ENCODE results near the gene MEN1. TPM values are rescaled to one million over a fixed set of nuclear protein-coding genes. Genes with fewer than 3 reads are reported as not detected.

Gene MEN1
- total RNA-seq = 11.7 TPM

DNA sequence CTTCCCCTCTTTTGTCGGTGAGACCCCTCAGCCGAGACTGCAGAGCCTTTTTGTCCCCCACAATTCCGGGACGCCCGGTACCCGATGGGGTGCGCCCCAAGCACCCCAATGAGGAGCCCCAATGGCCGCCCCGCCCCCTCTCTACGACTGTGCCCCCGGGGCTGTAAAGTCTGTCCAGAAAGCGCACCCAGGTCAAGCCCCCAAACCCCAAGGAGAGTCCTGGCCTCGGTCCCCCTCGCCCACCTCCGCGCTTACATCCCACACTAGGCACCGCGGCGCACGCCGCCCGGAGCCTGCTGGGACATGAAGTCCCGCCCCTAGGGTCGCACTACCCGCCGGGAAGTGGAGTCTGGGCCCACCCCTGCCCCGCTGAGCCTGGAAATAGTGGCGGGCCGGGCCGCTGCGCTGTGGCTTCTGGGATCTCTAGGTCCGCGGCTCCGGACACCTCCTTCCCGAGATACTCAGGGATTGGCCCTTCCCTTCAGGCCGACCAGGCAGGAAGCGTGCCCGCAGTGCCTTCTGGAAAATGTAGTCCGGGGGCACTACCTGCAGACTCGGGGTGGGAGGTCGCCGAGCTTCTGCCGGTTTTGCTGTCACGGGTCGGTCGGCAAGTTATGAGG, at the start of gene MEN1:
Gene MEN1, minus strand, starts transcription at position 281 of the 620 bp plus-strand sequence. CDS start 442 bp downstream, outside the sequence.
- peak; percentile 95 for DNase-seq

DNA sequence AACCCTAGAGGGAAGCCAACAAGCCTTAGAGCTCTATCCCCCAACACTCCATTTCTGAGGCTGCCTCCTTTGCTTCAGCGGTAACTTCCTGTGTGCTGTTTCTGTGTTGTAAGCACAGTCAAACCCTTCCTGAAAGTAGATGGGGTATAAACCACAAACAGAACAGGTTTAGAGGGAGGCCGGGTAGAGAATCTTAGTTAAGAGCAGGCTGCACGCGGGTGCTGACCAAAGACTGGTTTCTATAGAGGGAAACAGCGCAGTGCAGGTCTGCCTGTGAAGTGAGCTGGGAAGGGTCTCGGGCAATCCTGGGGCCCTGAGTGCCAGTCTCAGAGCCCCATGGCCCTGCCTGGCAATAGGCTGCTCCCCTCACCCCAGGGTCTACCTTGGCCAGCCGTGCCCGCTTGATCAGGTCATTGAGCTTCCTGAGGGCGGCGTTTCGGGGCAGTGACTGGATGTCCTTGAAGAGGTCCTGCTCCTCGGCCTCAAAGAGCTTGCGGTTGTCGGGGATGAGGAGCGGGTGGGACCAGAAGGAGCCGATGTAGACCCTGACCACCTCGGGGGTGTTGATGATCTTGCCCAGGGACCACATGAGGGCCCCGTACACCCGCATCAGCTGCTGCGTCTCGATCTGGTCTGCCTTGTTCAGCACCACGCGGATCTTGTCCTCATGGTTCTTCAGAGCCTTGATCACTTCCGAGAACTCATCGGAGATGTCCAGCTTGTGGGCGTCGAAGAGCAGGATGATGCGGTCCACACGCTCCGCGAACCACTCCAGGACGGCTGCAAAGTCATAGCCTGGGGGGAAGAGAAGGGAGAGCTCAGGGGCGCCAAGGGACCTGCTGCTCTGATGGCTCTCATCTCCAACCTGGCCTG, 49.4 kb upstream of the MEN1 start:
- DNase-seq = no peak

DNA sequence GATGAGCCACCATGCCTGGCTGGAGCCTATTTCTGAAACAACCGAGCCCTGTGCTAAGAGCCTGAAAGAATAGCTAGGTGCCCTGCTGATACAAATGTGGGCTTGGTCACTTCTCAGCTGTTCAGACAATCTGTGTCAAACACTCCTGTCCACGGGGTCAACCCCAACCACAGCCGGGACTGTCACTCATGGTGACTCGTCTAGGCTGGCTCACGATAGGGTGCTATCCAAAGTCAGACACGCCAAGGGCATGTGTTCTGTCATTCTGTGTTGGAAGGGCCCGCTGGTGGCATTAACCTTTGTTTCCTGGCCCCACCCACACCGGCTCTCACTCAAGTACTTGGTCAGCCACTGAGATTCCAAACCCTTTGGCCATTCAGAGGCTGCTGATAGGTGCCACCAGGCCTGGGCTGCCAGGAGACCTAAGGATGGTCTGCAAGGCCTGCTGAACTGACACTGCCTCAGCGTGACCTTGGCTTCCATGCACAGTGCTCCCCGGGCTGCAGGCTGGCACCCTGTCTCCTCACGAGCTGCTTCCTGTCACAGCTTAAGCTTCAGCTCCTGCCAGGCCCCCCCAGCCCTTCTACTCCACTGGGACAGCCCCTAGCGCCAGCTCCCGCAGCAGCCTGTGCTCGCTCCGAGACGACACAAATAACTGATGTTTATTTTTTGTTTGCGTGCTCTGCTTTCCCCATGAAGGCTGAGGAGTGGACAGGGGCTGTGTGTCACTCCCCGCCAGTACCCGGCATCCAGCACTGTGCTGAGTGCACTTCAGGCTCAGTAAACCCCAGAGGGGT, 48.3 kb upstream of the MEN1 start:
- DNase-seq = no peak

DNA sequence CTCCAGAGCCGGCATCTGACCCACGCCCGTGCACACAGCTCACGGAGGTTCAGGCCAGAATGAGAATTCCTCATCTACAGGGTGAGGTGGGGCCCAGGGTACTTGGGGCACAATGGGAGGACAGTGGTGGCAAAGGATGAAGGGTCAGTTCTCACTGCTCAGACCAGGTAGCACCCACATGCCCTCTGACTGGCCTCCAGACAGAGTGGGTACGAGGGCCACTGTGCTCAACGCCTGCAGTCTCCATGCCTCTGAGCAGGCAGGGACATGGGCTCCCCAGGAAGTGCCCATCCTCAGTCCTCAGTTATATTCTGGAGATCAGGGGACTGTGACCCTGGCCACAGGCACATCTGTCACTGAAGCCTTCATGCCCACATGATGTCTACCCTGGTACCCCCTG, 47.1 kb upstream of the MEN1 start:
- DNase-seq = no peak

DNA sequence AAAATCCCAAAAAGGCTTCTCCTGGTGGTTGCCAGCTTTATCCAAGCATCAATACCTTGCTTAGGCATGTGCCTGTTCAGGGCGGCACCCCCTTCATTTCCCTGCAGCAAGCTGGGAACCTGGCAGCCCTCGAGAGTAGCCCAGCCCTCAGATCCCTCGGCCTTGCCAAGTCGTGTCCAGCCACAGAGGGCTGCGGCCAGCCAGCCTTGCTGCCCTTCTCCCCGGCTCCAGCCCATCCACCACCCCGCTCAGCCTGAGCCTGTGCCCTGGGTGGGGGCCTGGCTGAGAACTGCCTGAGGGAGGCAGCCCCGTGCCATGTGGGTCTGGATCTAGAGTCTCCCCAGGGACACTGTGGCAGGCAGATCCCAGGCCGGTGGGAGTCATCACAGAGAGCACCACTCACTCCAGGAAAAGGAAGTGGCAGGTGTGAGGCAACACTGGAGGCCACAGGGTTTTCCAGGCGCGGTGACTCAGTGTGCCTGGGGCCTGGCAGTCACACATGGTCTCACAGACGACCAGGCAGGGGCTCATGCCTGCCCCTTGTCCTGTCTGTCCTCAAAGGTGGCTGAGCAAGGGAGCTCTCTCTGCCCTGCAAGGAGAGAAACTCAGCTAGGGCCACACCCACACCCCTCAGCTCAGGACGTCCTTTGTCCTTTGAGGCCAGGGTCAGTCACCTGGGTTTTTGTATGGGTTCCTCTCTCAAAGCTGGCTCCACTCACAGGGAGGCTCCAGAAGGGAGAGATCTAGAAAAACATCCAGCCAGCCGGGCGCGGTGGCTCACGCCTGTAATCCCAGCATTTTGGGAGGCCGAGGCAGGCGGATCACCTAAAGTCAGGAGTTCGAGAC, 46.3 kb upstream of the MEN1 start:
- no peak for DNase-seq

DNA sequence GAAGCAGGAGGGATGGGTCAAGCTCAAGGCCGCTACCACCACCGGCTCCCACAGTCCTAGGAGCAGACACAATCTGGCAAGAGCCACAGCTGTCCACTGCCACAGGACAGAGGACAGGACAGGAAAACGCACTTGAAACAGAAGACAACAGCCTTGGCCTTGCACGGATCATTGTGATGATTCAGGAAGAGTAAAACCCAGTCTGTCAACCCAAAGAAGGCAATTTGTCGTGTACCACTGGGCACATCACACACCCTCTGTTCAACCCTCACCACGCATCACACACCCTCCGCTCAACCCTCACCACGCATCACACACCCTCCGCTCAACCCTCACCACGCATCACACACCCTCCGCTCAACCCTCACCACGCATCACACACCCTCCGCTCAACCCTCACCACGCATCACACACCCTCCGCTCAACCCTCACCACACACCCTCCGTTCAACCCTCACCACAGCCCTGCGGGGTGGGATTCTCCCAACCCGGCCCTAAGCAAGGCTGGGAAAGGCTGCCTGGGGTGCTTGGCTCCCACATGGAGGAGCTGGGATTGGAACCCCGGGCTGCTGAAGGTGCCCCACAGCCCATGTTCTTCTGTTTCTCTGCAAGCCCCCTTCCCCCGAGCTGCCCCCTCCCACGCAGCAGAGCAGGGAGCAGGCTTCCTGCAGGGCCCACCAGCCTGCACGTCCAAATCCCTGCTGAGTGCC, 45.4 kb upstream of the MEN1 start:
- DNase-seq = no peak

DNA sequence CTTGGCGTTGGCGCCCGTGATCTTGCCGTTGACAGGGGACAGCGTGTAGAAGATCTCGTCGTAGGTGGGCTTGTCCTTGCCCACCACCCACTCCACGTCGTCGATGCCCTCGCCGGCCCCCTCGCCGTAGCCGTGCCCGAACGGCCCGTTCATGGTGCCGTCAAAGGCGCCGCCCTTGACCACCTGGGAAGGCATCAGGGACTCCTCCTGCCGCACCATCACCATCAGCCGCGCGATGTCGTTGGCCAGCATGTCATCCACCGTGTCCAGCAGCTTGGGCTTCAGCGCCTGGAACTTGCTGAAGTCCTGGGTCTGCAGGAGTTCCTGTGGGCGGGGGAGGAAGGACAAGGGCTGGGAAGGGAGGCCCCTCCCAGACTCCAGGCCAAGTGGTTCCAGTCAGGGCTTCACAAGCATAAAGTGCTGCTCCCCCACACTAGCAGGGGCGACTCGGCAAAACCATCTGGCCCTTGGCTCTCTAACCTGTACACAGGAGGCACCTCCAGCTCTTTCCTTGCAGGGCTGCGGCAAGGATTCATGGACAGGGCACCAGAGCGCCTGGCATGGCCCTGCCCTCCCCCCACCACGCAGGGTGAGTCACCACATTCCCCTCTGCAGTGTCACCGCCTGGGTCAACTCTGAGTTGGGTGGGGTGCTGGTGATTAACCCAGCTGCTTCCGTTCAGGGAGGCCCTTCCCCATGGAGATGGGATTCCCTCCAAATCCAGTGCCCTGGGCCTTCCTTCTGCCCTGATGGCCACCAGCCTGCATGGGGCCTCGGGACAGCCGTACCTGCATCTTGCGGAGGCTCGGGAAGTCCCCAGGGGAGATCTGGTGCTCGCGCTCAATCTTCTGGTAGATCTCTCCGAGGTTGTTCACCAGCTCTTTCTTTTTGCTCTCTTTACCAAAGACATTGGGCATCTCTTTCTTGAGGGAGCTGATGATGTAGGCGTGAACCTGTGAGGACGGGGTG, 44.5 kb upstream of the MEN1 start:
- DNase-seq = no peak

DNA sequence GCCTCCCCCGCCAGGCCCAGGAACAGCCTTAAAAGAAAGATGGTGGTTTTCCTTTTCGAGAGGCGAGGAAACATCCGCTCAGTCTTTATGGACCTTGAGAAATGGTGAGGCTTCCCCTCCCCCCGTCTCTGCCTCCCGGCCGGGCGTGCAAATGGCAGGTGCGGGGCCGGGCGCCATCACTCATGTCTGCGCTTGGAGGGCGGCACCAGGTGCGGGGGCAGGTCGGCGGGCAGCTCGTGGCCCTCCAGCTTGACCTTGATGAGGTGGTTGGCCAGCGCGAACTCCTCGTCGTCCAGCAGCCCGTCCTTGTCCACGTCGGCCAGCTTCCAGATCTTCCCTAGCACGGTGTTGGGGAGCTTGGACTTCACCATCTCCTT, 43.8 kb upstream of the MEN1 start:
- DNase-seq = no peak

DNA sequence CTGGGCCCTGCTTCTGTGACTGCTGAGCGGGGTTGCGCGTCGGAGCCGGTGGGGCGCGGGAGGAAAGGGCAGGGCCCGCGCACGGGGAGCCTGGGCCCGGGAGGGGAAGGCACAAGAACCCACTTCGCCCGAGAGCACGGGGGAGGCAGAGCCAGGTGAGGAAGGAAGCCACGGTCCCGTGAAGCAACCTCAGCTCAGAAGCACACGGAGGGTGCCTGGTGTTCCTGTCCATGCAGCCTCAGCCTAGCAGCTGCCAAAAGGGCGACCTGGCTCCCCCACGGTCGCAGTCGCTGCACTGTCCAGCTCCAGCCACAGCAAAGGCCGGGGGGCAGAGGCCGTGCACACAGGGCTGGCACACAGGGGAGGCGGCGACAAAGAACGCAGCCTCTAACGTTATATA, 43.4 kb upstream of the MEN1 start:
- no peak for DNase-seq

DNA sequence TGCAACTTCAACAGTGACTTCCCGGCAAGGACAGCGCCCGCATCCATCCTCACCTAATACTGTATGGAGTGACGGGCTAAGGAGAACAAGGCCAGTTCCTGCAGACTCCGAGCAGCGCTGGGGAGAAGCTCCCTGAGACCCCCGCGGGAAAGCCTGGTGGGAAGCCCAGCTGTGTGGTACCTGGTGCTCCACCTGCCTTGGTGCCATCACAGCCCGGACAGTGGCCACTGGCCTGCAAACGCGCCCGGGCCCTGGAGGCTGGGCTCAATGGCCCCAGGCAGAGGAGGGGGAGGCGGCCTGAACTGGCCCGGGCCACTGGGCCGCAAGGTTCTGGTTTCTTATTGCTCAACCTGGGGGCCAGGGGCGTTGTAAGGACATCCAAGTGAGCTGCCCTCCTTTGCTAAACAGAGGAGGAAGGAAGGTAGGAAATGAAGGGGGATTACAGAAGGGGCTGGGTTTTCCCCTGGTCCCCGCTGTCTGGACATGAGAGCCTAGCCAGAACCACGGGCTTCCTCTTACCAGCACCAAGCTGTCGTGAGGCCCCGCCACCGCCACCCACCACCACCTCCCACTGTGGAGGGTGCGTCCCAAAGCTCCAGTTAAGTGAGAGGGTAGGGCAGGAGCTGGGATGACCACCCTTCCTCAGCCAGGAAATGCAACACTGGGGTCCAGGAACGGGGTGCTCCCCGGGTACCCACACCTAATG, 42.6 kb upstream of the MEN1 start:
- DNase-seq = no peak

DNA sequence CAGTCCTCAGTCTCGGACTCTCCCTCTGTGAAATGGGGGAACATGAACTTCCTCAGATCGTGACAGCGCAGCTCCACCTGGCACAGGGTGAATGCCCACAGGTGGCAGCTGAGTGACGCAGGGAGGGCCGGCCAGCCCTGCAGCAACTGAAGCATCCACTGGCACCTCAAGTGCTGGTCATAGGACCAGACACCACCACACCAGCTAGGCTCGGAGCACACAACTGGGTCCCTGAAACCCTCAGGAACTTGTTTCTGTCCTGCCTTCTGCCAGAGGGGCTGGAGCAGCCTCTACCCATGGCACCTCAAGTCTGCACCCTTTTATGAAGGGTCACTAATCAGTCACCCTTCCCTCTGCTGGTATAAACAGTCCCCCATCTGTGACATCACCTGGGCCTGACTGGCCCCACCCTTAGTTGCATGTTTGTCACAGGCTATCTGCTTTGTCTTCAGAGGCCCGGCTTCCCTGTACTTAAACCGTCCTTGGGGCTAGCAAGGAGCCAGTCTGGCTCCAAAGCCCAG, 41.5 kb upstream of the MEN1 start:
- no peak for DNase-seq

DNA sequence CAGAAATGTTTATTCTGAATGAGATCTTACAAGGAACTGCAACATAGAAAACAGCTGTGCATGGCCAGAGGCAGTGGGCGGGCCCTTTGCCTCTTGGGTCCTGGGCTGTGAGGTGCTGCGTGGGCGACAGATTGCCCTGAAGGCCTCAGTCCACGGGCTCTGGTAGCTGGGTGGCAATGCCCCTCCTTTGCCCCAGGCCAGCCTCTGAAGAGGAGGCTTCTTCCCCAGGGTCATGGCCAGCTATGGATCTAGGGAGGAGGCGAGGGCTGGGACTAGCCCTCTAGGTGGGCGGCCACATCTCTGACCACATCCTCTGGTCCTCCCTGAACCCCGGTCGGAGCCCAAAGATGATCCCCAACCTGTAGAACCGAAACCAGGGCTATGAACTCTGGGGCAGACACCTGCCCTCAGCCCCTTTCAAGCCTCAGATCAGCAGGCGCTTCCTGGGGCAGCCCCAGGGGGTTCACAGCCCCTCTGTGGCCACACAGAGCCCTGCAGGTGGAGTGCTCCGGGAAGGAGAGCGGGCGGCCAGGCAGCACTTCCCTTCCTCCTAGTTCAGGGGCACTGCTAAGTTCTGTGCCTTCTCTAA, 40.7 kb upstream of the MEN1 start:
- DNase-seq = no peak

DNA sequence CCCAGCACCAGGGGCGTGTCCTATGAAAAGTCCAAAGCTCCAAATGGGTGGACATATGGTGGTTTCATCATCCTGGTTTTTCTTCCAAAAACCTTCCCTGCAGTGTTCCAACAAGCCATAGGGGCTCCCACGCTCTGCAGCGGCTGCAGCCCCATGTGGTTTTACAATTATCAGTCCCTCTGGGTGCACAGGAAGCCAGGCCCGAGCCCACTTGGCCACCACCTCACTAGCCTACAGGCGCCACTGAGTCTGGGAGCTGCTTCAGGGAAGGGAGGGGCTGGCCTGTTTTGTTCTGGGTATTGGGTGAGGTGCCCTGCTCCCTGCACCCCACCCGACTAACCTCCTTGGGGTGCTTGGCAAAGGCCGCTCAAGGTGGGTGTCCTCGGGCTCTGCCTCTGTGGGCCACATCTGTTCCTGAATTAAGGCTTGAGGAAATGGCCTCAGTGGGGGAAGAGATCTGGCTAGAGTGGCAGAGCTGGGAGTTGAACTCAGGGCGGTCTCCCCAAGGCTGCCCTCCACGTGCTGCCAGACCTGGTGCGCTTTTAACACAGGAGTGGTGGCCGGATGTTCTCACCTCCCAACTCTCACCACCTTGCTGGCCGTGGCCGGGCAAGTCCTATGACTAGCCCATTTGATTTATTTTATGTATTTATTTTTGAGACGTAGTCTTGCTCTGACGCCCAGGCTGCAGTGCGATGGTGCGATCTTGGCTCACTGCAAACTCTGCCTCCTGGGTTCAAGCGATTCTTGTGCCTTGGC, 39.4 kb upstream of the MEN1 start:
- DNase-seq = no peak

DNA sequence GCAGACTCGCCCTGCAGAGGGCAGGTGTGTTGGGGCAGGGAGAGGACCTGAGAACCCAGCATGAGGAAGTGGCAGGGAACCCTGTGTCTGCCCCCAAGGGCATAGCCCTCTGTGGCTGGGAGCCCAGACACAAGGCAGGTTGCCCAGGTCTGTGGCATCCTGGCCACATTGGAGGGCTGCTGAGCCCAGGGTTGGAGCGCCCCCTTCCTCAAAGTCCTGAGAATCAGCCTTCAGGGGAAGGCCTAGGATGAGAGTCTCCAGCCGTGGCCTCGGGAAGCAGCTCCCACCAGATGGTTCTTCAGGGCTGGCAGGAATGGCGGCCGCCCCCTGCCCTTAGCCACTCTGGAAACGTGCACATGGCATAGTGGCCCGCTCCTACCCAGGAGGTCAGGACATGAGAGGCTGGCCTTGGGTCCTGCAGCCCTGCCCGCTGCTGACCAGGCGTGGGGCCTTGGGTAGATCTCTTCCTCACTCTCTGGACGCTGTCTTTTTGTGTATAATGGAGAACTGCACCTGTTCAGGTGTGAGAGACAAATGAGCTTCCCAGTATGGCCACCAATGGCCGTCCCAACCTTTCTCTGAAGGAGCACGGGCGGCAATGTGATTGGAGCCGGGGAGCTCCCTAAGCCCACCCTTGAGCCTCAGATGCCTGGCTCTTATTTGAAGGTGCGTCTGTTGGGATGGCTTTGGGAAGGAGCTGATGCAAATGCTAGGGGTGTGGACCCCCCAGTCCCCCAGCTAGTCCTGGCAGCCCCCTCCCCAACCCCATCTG, 38.7 kb upstream of the MEN1 start:
- DNase-seq = no peak

DNA sequence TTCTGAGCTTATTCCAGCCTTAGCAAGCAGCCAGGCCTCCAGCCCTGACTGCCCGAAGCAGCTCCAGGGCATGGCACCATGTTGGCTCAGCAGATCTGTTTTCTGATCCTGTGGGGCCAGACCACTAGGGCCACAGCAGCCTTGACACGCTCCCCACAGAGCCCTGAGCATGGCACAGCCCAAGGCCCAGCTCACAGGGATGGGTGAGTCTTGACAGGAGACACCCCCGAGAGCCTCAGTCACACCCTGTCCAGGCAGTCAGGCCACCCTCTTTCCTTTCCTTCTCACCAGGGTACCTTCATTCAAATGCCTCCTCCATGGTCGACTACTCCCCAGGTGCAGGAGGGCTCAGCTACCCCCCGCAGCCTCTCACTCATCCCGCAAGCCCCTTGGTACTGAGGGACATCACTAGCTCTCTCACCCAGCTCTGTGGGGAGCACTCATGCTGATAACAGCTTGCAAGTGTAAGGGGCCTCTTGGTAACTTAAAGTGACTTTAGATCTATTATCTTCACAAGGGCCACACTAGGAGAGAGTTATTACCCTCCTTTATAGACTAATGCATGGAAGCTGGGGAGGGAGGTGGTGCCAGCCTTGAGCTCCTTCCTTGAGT, 38.0 kb upstream of the MEN1 start:
- no peak for DNase-seq

DNA sequence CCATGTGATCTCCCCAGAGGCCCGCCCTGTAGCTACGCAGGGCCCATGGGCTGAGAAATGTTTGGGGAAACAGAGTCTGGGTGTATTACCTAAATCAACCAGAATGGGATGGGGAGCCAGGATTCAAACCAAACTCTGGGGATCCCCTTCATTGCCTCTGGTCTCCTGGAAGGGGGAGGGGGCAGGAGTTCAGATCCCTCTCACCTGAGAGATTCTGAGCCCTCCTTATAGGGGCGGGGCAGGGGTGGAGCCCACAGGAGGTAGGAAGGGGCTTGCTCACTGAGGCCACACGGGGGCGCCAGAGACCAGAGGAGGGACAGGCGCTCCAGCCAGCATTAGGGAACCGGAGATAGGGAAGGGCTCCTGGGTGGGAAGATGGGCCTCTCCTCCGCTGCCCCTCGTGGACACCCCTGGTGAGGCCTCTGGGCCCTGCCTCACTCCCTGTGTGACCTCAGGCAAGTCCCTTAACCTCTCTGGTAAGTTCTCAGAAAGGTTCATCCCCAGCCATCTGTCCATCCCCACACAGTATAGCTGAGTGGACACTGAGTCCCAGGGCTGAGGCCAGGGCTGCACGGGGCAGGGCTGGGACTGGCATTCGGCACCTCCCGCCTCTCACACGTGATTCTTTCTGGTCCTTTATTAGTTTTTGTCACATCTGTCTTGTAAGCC, 36.8 kb upstream of the MEN1 start:
- DNase-seq = peak; percentile 64
